ENCODE data around the gene DAGLB. TPM values are rescaled to one million over a fixed set of nuclear protein-coding genes. Genes with fewer than 3 reads are reported as not detected.
A peak's percentile ranks its signal among the peaks of the same experiment; 100 is the strongest.
"Not testable (repeated sequence)": the region's sequence is repeated elsewhere in the genome, so short reads cannot be mapped to it uniquely, and the experiment has no call there.

DAGLB gene
- total RNA-seq, 1 donor from 2014 or later = 12.6 TPM

DNA sequence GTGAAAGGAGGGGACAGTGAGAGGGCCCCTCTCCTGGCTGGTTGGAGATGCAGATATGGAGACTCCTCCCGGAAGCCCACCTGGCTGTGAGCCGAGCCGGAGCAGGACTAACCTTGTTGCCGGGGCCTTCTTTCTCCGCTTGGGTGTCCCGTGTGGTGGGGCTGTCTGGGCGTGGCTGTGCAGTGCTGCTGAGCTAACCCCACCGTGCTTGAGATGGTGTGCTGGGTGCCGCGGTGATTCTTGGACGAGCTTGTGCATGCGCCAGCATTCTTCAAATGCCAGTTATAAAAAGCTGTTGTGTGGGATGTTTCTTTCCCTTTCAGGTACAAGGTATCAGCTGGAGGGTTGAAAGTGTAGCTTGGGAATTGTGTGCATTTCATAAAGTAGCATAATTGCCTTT, 48.8 kb downstream of the DAGLB start:
- no peak for DNase-seq

DNA sequence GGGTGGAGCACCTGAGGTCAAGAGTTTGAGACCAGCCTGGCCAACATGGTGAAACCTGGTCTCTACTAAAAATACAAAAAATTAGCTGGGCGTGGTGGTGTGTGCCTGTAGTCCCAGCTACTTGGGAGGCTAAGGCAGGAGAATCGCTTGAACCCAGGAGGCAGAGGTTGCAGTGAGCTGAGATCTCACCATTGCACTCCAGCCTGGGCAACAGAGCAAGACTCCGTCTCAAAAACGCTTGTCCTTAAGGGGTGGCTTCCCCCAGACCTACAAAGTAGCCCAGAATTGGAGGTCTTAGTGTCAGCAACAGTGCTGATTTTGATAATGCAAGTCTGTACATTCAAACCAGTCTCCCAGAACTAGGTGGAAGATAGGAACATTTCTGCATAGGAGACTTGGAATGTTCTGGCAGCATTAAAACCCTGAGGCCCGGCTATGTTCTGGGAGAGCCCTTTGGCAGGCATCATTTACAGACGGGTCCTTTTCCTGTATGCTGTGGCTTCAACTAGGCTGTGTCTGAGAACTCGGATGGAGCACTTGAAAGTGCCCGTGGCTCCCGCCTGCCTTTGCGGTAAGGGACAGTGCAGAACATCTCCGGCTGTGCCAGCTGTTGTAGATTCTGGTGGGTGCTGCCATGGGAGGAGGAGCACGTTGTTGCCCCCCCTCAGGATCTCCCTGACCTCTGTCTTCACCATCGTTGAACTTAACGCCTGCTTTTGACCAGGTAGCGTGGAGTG, 49.8 kb downstream of the DAGLB start:
- DNase-seq = not testable (repeated sequence)

GRCh38 chr7:6395898-6396595, 51.7 kb downstream of the DAGLB start:
- no peak for DNase-seq

- no peak for DNase-seq
Measured at GRCh38 chr7:6394114-6394513, 53.6 kb downstream of the DAGLB start.

DNA sequence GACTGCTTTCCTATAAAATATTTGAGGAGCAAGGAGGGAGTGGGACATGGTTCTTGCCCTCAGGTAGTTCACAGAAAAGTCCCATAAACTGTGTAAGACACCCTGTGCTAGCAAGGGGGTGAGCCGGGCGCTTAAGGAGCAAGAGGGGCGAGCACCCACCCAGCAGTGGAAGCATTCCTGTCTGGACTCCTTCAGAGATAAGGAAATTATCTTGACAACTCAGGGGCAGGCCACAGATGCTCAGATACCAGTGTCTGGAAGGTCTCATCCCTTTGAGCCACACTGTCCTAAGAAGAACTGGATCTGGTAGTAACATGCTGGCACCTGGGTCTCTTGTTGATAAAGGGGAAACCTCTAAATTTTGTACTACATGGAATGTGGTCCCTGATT, 54.1 kb downstream of the DAGLB start:
- DNase-seq = no peak

- no peak for DNase-seq
Measured at GRCh38 chr7:6392712-6393666, 54.8 kb downstream of the DAGLB start.

DNA sequence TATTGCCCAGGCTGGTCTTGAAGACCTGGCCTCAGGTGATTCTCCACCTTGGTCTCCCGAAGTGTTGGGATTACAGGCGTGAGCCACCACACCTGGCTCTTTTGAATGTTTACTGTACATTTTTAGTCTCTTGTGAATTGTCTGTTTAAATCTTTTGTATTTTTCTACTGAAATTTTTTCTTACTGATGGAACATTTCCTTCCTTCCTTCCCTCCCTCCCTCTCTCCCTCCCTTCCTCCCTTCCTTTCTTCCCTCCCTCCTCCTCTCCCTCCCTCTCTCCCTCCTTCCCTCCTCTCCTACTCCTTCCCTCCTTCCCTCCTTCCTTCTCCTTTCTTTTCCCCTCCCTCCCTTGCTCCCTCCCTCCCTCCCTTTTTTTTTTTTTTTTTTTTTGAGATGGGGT, 58.0 kb downstream of the DAGLB start:
- no peak for DNase-seq

GRCh38 chr7:6387734-6388294, 59.9 kb downstream of the DAGLB start:
- DNase-seq = no peak

- DNase-seq = no peak
Measured at GRCh38 chr7:6386779-6387178, 61.0 kb downstream of the DAGLB start.

- DNase-seq = no peak
Measured at GRCh38 chr7:6385909-6386560, 61.7 kb downstream of the DAGLB start.

DNA sequence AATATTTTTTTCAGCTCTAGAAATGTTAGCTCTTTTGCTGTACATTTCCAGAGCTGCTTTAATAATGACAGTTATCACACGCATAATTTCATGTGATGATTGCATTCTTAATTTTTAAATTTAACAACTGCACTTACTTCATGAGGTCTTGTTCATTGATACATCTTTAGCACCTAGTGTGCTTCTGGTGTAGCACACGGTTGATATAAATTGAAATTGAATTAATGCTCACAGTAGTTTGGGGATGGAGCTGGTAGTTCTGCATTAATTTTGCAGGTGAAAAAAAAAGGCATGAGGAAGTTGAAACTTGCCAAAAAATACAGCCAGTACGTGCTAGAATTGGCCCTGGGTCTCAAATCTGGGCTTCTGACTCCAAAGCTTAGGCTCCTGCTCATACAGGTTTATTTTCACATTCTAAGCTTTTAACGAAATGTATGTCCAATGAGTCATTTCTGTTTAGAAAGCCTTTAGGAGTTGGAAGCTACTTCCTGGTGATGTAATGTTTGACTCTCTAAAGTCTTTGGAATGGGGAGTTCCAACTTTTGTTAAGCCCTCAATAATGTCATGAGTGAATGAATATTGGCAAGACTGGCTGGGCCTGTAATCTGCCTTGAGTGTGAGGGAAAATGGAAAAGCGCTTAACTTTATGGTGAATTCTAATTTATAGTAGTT, 62.5 kb downstream of the DAGLB start:
- peak; percentile 90 for DNase-seq

DNA sequence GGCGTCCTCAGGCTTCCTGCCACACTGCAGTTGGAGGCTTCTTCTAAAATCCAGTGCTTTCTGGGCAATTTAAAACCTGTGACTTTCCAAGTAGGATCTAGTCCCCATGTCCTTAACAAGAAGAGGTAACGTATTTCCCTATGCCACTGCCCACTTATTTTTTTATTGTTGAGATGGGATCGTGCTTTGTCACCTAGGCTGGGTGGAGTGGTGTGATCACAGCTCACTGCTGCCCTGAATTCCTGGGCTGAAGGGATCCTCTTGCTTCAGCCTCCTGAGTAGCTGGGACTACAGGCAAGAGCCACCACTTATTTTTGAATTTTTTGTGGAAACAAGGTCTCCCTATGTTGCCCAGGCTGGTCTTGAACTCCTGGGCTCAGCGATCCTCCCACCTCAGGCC, 63.4 kb downstream of the DAGLB start:
- no peak for DNase-seq

- DNase-seq = no peak
Measured at GRCh38 chr7:6382817-6383216, 64.9 kb downstream of the DAGLB start.

- not testable (repeated sequence) for DNase-seq
Measured at GRCh38 chr7:6381846-6382245, 65.9 kb downstream of the DAGLB start.

DNA sequence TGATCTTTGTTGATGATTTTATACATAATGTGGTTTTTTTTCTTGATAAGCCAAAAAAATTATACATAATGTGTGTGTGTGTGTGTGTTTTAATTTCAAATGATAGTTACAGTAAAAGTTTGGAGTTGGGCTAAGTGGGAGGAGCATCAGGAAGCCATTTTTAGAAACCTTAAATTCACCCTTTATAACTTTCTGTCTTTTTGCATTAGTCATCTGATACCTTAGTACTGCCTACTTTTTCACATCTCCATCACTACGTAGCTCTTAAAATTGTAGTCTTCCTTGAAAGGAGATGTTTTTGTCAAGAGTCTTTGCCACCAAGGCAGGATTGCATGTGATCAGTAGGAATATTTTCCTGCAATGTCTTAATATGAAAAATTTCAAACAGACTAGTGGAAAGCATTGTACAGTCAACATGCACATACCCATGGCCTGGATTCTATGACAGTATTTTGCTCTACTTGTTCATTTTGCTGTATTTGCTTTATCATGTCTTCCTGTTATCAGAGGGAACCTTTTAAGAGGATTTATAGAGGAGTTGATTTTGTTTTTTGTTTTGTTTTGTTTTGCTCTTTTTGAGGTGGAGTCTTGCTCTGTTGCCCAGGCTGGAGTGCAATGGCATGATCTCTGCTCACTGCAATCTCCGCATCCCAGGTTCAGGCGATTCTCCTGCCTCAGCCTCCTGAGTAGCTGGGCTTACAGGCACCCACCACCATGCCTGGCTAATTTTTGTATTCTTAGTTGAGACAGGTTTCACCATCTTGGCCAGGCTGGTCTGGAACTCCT, 67.3 kb downstream of the DAGLB start:
- no peak for DNase-seq

DNA sequence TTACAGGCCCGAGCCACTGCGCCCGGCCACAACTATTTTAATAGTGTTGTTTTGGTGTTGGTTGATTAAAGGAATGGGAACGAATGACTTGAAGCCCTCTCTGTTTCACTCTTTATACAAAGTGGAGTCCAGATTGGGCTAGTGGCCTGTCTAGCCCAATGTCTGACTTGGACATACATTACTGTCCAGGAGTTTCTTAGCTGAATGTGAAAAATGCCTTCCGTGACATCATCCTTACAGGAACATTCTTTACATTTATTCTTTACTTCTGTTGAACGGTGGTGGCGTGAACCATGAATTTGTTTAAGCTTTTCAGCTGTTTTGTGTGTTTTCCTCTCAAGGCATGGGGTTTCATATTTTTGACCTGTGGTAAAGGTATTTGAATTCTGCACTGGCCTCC, 67.9 kb downstream of the DAGLB start:
- DNase-seq = no peak

GRCh38 chr7:6378556-6378955, 69.2 kb downstream of the DAGLB start:
- not testable (repeated sequence) for DNase-seq

DNA sequence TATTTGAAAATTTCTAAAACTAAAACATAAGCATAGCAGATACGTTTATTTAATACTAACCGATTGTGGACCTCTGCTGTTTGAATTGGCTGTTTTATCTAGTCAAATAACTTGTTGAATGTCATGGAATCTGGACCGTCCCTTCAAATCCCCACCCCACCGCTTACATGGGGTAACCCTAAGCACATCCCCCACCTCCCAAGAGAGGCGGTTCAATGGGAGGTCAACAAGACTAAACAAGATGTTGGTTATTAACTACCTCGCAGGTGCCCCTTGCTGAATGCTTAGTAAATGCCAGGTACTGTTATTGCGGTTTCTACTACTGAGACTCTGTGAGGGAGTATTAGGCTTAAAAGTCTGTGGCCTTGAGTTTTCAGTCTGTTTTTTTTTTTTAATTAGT, 70.9 kb downstream of the DAGLB start:
- no peak for DNase-seq

- no peak for DNase-seq
Measured at GRCh38 chr7:6375348-6376101, 72.2 kb downstream of the DAGLB start.

DNA sequence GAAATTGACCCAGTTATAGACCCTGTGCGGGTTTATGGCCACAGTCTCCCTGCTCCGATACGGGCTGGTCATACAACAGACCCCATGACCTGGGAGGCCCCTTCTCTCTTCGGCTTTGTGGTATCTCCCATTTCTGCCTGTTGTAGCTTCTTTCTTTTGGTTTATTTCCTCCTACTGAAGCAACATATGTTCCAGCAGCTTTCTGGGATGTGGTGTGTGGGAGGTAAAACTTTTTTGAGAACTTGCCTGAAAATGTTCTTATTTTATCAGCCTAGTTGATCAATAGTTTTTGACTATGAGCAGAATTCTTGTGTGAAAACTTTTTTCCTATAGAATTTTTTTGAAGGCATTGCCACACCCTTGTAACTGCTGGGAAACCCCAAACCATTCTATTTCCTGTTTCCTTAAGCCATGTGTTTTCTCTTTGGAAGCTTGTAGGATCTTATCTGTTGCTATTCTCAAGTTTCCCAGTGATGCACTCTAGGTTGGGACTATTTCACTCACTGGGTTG, 80.0 kb downstream of the DAGLB start:
- DNase-seq = no peak

All from skin of body (tissue), 2 donors.